GM21390 (cell line): ENCODE measurements around the gene UTS2R.
"Not testable (repeated sequence)": the region's sequence is repeated elsewhere in the genome, so short reads cannot be mapped to it uniquely, and the experiment has no call there.

Experiments used
- ATAC-seq: cut with Tn5 transposase; IDR thresholded peaks from one replicate; pipeline ENCODE4 v1.9.1; 2021; ENCODE audit not compliant: unreplicated experiment

UTS2R gene

GRCh38 chr17:82374626-82375331 is 3.2 kb downstream of the UTS2R start:
- ATAC-seq = no peak

DNA sequence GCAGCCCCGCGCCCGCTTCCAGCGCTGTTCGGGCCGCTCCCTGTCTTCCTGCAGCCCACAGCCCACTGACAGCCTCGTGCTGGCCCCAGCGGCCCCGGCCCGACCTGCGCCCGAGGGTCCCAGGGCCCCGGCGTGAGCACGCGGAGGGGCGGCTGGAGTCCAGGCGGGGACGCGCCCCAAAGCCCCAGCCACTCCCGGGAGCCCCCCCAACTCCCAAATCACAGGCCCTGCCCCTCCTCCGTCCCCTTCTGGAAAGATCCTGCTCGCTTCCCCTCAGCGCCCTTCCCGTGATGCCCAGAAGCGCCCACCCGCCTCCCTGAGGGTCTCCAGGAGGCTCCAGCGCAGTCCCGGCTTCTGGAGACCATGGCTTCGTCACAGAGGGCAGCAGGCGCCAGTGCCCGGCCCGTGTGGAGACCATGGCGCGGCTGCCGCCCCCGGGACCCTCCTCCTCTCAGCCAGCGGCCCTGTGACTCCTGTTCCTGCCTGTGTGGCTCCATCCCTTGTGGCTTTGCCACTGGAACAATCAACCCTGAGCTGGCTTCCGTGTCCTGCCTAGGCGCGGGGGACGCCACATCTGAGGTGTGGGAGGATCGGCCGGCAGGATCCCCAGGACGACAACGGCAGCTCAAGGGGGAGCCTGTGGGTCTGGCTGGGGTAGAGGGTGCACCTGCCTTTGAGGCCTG is 3.9 kb downstream of the UTS2R start:
- ATAC-seq = no peak

DNA sequence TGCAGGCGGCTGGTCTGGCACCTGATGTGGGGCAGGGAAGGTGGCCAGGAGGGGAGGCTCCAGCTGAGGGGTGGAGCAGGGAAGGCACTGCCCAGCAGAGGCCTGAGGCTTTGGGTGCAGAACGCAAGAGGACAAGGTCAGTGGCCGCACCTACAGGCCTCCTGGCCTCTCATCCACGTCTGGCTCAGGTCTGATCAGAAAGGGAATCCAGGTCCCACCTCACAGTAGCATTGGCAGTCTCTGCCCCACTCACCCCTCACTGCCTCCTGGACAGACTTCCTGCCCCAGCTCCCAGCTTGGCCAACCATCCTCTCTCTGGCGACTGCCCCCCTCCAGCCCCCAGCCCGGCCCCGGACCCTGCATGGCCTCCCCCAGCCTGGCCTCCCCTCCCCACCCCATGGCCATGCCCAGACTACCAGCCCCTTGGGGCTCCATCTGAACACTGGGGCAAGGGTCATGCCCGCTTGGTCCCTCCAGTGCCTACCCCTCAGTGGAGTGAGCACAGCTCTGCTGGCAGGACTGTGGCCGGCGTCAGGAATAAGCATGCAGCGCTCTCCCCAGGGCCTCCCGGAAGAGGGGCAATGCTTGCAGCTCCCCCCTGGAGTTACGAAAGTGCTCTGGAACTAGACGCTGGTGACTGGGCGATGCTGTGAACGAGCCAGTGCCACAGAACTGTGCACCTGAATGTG is 4.6 kb downstream of the UTS2R start:
- ATAC-seq = no peak

- not testable (repeated sequence) for ATAC-seq
Observed at GRCh38 chr17:82377294-82377693, 5.7 kb downstream of the UTS2R start.

DNA sequence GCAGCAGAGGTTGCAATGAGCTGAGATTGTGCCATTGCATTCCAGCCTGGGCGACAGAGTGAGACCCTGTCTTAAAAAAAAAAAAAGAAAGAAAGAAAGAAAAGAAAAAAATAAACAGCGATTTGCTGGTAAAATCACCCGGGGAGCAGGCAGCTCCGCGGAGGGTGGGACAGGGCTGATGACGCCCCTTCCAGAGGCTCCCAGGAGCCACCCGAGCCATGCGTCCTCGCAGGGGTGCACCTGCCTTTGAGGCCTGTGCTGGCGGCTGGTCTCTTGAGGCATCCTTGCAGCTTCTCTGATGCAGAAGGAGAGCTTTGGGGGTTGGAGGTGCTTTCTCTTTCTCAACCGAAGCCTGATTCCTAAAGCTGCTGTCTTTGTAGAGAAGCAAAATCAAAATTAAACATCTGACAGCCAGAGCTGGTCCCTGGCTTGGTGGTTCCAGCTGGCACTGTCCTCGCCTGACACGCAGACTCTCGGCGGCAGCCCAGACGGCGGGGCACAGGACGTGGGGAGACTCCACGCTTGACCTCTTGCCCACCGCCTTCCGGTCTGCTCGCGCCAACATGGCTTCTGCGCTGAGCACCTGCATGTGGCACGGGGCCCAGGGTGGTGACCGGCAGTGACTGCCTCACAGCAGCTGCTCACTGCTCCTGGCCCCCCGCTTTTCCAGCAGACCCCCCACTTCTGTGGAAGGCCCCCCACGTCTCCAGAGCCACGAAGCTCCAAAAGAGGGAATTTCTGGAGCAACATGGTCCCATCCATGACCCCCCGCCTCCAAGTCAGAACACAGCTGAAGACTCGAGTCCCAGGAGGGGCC is 6.6 kb downstream of the UTS2R start:
- ATAC-seq = no peak

DNA sequence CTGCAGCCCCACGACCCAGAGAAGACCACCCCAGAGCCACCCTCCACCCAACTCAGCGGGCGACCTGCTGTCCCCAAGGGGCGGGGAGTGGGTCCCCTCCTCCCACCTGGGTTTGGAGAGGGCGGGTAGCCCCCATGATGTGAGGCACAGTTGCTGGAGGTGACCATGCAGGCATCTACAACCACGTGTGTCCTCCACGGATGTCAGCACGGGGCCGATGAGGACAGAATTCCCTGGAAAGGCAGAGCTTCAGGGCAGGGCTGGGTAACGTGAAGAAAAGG is 7.1 kb downstream of the UTS2R start:
- no peak for ATAC-seq

DNA sequence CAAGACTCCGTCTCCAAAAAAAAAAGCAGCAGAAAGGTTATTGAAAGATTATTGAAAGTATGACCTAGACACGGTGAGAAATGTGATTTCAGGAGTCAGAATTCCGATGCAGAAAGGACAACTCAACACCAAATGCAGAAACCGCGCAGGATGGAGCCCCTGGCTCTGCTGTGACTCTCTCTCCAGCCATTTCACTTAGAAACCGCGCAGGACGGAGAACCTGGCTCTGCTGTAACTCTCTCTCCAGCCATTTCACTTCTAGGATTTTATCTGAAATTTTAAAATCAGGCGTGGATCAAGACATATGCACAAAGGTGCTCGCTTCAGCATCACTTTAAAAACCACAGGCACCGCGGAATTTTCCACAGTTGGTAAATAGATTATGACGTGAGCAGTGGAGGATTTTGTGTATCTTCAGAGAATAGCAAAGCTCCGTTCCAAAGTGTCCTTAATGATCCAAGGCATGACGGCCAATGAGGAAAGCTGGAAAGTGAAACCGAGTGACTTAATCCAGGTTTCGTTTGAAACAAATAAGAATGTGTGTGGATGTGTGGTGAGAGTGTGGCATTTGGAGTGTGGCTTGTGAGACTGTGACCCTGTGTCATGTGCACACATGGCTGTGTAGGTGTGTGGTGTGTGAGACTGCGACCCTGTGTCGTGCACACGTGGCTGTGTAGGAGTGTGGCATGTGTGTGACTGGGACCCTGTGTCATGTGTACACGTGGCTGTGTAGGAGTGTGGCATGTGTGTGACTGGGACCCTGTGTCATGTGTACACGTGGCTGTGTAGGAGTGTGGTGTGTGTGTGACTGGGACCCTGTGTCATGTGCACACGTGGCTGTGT is 9.5 kb downstream of the UTS2R start:
- ATAC-seq = no peak

DNA sequence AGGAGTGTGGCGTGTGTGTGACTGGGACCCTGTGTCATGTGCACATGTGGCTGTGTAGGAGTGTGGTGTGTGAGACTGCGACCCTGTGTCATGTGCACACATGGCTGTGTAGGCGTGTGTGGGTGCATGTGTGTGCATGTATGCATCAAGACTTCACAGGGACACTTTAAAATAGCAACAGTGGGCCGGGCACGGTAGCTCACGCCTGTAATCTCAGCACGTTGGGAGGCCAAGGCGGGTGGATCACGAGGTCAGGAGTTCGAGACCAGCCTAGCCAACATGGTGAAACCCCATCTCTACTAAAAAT is 10.1 kb downstream of the UTS2R start:
- ATAC-seq = not testable (repeated sequence)

- not testable (repeated sequence) for ATAC-seq
Observed at GRCh38 chr17:82382220-82382932, 10.8 kb downstream of the UTS2R start.

- ATAC-seq = no peak
Observed at GRCh38 chr17:82382933-82383255, 11.3 kb downstream of the UTS2R start.

- no peak for ATAC-seq
Observed at GRCh38 chr17:82383411-82383810, 11.8 kb downstream of the UTS2R start.

GRCh38 chr17:82384051-82384729 is 12.6 kb downstream of the UTS2R start:
- ATAC-seq = no peak

- ATAC-seq = no peak
Observed at GRCh38 chr17:82384730-82385481, 13.3 kb downstream of the UTS2R start.

- no peak for ATAC-seq
Observed at GRCh38 chr17:82385559-82386254, 14.1 kb downstream of the UTS2R start.

GRCh38 chr17:82386255-82386831 is 14.8 kb downstream of the UTS2R start:
- ATAC-seq = no peak

DNA sequence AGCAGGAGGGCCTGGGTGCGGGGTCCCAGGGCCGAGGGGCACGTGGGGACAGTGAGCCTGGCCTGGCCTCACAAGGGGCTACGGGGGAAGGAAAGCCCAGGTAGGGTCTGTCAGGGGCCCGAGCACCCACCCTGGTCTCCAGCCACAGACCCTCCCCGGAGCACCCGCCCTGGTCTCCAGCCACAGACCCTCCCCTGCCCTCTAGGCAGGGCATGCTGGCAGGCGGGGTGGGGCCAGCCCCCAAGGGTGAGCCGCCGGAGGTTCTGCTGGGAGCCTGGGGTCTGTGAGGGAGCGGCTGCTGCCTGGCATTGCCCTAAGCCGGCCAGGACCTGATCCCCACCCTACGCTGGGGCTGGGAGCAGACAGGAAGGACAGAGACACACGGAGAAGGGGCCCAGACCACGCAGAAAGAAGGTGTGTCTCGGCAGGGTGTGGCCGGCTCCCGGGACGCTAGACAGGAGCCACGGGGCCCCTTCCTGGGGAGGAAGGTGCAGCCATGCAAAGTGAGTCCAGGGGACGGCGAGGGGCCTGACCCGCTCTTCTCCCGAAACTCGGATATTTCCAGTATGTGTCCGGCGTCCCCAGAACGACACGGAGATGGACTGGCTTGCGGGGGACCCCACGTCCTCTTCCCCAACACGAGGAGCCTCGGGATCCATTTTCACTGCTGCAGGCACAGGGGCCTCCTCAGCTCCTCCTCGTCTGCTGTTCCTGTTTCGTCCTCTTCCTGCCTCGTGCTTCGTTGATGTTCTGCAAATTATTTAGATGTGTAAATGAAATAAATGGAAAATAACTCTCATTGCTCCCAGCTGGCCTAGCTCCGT is 15.5 kb downstream of the UTS2R start:
- ATAC-seq = no peak

DNA sequence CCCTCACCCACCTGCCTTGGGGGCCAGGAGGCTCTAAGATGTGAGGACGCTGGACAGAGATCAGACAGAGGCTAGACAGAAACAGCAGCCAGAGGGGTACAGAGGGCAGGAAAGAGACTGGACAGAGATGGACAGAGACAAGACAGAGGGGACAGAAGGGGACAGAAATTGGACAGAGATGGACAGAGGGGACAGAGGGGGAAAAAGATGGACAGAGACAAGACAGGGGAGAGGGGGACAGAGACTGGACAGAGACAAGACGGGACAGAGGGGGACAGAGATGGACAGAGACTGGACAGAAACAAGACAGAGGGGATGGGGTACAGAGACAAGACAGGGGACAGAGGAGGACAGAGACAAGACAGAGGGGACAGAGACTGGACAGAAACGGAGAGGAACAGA is 16.1 kb downstream of the UTS2R start:
- ATAC-seq = no peak
